HL-60 (cell line): ENCODE measurements around the gene SMARCAL1.
A peak's percentile ranks its signal among the peaks of the same experiment; 100 is the strongest.

ENCODE experiments used
- GABPA ChIP-seq: IDR thresholded peaks from 2 replicates; pipeline ENCODE4 v1.6.1; 2012; ENCODE audit warnings: low read depth
- POLR2AphosphoS5 ChIP-seq: IDR thresholded peaks from 2 replicates; pipeline ENCODE4 v1.6.1; 2012; ENCODE audit warnings: low read depth
- REST ChIP-seq: IDR thresholded peaks from 2 replicates; pipeline ENCODE4 v1.6.1; 2012; ENCODE audit warnings: low read depth; ENCODE audit not compliant: insufficient replicate concordance
- TF ChIP-seq, protein P1 (sequence below): IDR thresholded peaks from one replicate; pipeline ENCODE4 v1.5.1; 2011; ENCODE audit warnings: low read length, control low read depth, inconsistent platforms; ENCODE audit not compliant: insufficient read depth

- TF ChIP-seq, protein P1, sequence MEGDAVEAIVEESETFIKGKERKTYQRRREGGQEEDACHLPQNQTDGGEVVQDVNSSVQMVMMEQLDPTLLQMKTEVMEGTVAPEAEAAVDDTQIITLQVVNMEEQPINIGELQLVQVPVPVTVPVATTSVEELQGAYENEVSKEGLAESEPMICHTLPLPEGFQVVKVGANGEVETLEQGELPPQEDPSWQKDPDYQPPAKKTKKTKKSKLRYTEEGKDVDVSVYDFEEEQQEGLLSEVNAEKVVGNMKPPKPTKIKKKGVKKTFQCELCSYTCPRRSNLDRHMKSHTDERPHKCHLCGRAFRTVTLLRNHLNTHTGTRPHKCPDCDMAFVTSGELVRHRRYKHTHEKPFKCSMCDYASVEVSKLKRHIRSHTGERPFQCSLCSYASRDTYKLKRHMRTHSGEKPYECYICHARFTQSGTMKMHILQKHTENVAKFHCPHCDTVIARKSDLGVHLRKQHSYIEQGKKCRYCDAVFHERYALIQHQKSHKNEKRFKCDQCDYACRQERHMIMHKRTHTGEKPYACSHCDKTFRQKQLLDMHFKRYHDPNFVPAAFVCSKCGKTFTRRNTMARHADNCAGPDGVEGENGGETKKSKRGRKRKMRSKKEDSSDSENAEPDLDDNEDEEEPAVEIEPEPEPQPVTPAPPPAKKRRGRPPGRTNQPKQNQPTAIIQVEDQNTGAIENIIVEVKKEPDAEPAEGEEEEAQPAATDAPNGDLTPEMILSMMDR: no peak
- TF ChIP-seq POLR2AphosphoS5: no peak
- TF ChIP-seq GABPA: no peak
- peak; percentile 86 for TF ChIP-seq REST
Measured at GRCh38 chr2:216366777-216367471, 45.4 kb upstream of the SMARCAL1 start.
